GM10248 (cell line): ENCODE data around the gene AVPR2.
A peak's percentile ranks its signal among the peaks of the same experiment; 100 is the strongest.

Source experiments
- CTCF ChIA-PET: fragments of 300-600 bp; sonication (Branson Sonifier 250); formaldehyde crosslinking; extraction: SDS; loops from one replicate; lab custom pipeline; 2021; ENCODE audit warnings: antibody characterized with exemption; lab: Yijun Ruan, JAX
- POLR2A ChIA-PET: fragments of 350-650 bp; sonication (Branson Sonifier 250); formaldehyde crosslinking; extraction: SDS; loops from one replicate; lab custom pipeline; 2020; ENCODE audit warnings: antibody characterized with exemption; lab: Yijun Ruan, JAX
- DNase-seq: peaks from one replicate; pipeline ENCODE4 v3.0.0; 2012; ENCODE audit errors: extremely low spot score
- TF ChIP-seq, protein P1 (sequence below): IDR thresholded peaks from 2 replicates; pipeline ENCODE4 v1.5.1; 2012; ENCODE audit warnings: mild to moderate bottlenecking, low read depth; ENCODE audit errors: extremely low read depth, missing control alignments, control extremely low read depth

The AVPR2 gene

DNA sequence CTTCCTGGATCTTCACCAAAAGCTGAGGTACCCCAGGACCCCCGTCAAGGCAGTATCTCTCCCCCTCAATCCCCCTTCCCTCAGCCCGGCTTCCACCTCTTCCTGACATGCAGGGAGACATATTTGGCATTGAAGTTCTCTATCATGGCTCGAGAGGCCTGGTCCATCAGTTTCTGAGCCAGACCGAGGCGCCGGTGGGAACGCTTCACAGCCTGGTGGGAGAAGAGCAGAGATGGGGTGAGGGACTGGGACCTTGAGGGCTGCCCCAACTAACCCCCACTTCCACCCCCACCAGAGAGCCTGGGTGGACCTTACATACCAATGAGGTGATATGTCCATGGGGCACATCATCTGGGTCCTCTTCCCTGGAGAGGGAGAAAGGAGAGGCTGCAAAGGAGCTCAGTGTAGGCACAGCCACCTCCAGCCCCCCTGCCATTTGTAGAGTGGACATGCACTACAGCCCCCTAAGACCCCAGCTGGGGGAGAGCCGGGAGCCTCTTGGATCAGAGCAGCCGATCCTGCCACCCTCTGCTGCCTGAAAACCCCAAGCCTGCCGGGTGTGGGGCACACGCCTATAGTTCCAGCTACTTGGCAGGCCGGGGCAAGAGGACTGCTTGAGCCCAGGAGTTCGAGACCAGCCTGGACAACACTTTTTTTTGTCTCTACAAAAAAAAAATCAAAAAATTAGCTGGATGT is 27.9 kb downstream of the AVPR2 start:
- CTCF ChIA-PET = interaction anchor here (2.2 to 14.1 kb wide), 2 partner anchors 9 to 16 kb away, joined by 7 to 187 read pairs; partner anchors contain the start of gene RENBP
- POLR2A ChIA-PET = no interaction called here
- TF ChIP-seq, protein P1, sequence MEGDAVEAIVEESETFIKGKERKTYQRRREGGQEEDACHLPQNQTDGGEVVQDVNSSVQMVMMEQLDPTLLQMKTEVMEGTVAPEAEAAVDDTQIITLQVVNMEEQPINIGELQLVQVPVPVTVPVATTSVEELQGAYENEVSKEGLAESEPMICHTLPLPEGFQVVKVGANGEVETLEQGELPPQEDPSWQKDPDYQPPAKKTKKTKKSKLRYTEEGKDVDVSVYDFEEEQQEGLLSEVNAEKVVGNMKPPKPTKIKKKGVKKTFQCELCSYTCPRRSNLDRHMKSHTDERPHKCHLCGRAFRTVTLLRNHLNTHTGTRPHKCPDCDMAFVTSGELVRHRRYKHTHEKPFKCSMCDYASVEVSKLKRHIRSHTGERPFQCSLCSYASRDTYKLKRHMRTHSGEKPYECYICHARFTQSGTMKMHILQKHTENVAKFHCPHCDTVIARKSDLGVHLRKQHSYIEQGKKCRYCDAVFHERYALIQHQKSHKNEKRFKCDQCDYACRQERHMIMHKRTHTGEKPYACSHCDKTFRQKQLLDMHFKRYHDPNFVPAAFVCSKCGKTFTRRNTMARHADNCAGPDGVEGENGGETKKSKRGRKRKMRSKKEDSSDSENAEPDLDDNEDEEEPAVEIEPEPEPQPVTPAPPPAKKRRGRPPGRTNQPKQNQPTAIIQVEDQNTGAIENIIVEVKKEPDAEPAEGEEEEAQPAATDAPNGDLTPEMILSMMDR = no peak
- no peak for DNase-seq

DNA sequence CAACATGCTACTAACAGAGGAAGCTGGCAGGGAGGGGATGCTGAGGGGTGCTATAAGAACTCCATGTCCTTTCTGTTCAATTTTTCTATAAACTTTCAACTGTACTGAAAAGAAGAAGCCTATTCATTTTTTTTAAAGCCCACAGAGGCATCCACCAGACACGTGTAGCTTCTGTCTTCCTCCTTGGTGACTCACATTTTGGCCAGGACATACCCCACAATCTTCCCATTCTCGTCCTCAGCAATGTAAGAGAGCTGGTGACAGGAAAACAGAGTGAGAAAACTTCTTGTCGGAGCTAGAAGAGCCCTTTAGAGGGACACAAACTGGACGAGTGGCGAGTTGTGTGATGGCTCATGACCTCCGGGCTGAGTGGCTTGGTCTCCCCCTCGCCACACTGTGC is 29.3 kb downstream of the AVPR2 start:
- no peak for DNase-seq
- ChIA-PET CTCF (interaction anchor here (2.2 to 2.7 kb wide), 3 partner anchors 9 to 13 kb away, joined by 7 to 17 read pairs (median 9); no protein-coding TSS in a partner anchor), POLR2A (no interaction called here)
- TF ChIP-seq, protein P1 = no peak

DNA sequence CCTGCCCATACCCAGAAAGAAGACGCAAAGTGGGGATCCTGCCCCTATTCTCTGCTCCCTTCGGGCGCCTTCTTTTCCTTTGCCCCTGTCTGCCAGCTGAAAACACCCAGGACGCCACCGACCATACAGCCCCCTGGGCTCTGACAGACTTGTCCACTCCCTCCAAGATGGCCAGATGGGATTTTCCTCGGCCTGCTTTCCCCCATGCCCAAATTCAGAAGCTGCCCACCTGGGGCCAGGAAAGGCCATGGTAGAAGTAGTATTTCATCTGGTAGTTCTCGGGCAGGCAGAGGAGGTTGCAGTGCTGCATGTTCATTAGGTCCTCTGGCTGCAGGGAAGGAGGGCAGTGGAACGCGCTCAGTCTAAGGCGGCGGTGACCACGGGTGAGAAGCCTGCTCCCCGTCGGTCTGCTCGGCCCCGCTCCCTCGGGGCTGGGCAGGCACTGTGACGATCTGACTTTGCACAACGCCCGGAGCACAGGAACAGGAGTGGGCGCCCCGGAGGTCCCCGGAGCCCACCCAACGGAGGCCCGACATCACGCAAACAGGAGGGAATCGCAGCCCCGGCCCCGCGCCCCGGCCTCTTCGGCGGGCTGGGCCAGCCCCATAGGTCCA is 29.8 kb downstream of the AVPR2 start:
- ChIA-PET CTCF (interaction anchor here (2.2 to 2.7 kb wide), 3 partner anchors 9 to 13 kb away, joined by 7 to 17 read pairs (median 9); no protein-coding TSS in a partner anchor), POLR2A (no interaction called here)
- TF ChIP-seq, protein P1 = no peak
- no peak for DNase-seq

DNA sequence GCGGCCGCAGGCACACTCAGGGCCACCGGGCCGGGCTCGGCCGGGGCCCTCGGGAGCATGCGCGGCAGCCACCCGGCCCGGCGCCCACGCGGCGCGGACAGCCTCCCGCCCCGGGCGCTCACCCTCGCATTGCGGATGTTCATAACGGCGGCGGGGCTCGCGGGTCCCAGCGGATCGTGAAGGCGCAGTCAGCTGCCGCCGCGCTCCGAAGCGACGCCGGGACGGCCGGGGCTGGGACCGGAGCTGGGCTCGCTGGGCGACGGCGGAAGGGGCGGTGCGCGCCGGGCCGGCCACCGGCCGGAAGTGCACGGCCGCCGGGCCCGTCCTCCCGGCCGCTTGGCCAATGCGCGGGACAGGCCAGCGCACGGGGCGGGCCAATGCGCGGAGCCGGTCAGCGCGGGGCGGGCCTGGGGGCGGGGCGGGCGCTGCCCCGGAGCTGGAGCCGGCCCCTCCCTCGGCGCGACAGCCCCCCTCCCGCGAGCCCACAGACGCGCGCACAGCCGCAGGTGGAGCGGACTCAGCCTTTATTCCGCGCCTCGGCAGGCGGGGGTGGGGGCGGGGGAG is 30.4 kb downstream of the AVPR2 start, which contains the start of gene NAA10:
Gene NAA10 (minus strand): TSS at position 276 of the 564 bp plus-strand sequence. CDS start 133 bp downstream, at position 143.
- DNase-seq = peak; percentile 95
- ChIA-PET CTCF (interaction anchor here (2.5 to 2.7 kb wide), 2 partner anchors 10 to 12 kb away, joined by 9 to 17 read pairs; no protein-coding TSS in a partner anchor), POLR2A (no interaction called here)
- TF ChIP-seq, protein P1 = no peak

DNA sequence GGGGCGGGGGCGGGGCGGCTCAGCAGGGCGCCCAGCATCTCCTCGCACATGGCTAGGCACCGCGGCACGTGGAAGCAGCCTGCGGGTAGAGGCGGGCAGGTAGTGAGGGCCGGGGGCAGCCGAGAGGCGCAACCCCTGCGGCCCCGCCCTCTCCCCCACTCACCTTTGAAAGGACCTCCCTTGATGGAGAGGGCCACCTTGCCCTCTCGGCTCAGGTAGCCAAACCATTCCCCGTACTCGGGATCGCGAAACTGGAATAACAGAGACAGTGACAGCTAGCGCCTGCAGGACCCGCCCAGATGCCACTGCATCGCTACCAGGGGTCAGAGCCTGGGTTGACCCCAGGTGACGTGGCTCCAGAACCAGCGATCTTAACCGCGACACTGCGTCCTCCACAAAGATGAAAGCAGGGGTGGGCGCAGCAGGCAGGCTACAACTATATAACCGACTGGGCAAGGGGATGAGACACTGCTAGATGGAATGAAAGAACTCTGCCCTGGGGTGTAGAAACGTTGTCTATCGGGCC is 30.9 kb downstream of the AVPR2 start:
- POLR2A ChIA-PET = no interaction called here
- TF ChIP-seq, protein P1 = no peak
- CTCF ChIA-PET = interaction anchor here (2.5 to 2.7 kb wide), 2 partner anchors 11 to 12 kb away, joined by 9 to 17 read pairs; no protein-coding TSS in a partner anchor
- DNase-seq = no peak

DNA sequence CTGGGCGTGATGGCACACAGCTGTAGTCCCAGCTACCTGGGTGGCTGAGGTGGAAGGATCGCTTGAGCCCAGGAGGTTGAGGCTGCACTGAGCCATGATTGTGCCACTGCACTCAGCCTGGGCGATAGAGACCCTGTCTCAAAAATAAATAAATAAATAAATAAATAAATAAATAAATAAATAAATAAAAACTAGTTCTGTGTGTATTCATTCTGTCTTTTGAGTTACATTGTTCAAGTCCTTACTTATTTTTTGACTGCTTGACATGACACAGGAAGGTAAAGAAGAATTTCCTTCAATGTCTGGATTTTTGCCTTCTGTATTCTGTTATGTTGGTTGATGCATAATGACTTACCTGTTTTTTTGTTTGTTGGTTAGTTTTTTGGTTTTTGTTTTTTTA is 32.6 kb downstream of the AVPR2 start:
- POLR2A ChIA-PET = no interaction called here
- CTCF ChIA-PET = interaction anchor here (3.5 kb wide), 1 partner anchor 10 kb away, joined by 15 read pairs; no protein-coding TSS in a partner anchor
- TF ChIP-seq, protein P1 = no peak
- no peak for DNase-seq
